PC-3 (cell line): ENCODE data around the gene TMEM18. TPM values are rescaled to one million over a fixed set of nuclear protein-coding genes. Genes with fewer than 3 reads are reported as not detected.

Experiments used
- ATAC-seq: fragments of 200-7000 bp; cut with Tn5 transposase; 2 replicates; pipeline ENCODE4 v1.9.1; 2020; ENCODE audit warnings: mild to moderate bottlenecking, moderate library complexity
- BruUV-seq: library from RNA; stranded (reverse); fragments of 400-500 nt; replicated peaks from 2 replicates; lab custom pipeline; 2021; lab: Mats Ljungman, UMichigan
- CTCF ChIA-PET: fragments of 300-600 bp; sonication (Branson Sonifier 250); formaldehyde crosslinking; loops from one replicate; lab custom pipeline; 2022; ENCODE audit warnings: antibody characterized with exemption; lab: Charles Lee
- POLR2A ChIA-PET: fragments of 300-600 bp; sonication (Branson Sonifier 250); formaldehyde crosslinking; loops from one replicate; lab custom pipeline; 2022; ENCODE audit warnings: antibody characterized with exemption; ENCODE audit not compliant: unreplicated experiment; lab: Charles Lee
- DNase-seq: peaks from one replicate; pipeline ENCODE4 v3.0.0-alpha.2; 2015
- H2AFZ ChIP-seq: fragments of 300-600 bp; sonication (generic); 2 replicates; pipeline ENCODE4 v1.6.0; 2016; ENCODE audit warnings: antibody characterized with exemption, low read length
- H3F3A ChIP-seq: fragments of 300-600 bp; sonication (generic); one replicate; pipeline ENCODE4 v1.6.0; 2017; ENCODE audit warnings: antibody characterized with exemption, low read length, control low read depth, mild to moderate bottlenecking; ENCODE audit not compliant: unreplicated experiment
- H3K27ac ChIP-seq: fragments of 300-600 bp; sonication (generic); 2 replicates; pipeline ENCODE4 v1.5.1; 2016; ENCODE audit warnings: mild to moderate bottlenecking, low read length
- H3K27me3 ChIP-seq: fragments of 300-600 bp; sonication (generic); 2 replicates; pipeline ENCODE4 v1.6.1; 2016; ENCODE audit warnings: low read length, mixed read lengths
- H3K36me3 ChIP-seq: fragments of 300-600 bp; sonication (generic); 2 replicates; pipeline ENCODE4 v1.6.1; 2016; ENCODE audit warnings: low read depth, mixed run types, low read length, mixed read lengths
- H3K4me1 ChIP-seq: fragments of 300-600 bp; sonication (generic); 2 replicates; pipeline ENCODE4 v1.5.1; 2016; ENCODE audit warnings: low read length; ENCODE audit not compliant: insufficient read depth
- H3K4me2 ChIP-seq: fragments of 300-600 bp; sonication (generic); 2 replicates; pipeline ENCODE4 v1.6.0; 2016; ENCODE audit warnings: low read length
- H3K4me3 ChIP-seq: fragments of 300-600 bp; sonication (generic); 2 replicates; pipeline ENCODE4 v1.5.1; 2016; ENCODE audit warnings: mild to moderate bottlenecking, low read length, mixed read lengths
- H3K79me2 ChIP-seq: fragments of 300-600 bp; sonication (generic); 2 replicates; pipeline ENCODE4 v1.6.1; 2017; ENCODE audit warnings: low read length, mixed read lengths
- H3K9ac ChIP-seq: fragments of 300-600 bp; sonication (generic); 2 replicates; pipeline ENCODE4 v1.6.0; 2016; ENCODE audit warnings: mild to moderate bottlenecking, low read length
- H3K9me2 ChIP-seq: fragments of 300-600 bp; sonication (generic); replicated peaks from 2 replicates; pipeline ENCODE4 v1.6.1; 2016; ENCODE audit warnings: mixed run types, low read length, mixed read lengths
- H3K9me3 ChIP-seq: fragments of 300-600 bp; sonication (generic); 2 replicates; pipeline ENCODE4 v1.6.1; 2016; ENCODE audit warnings: low read length, mixed read lengths
- H4K20me1 ChIP-seq: fragments of 300-600 bp; sonication (generic); 2 replicates; pipeline ENCODE4 v1.6.1; 2016; ENCODE audit warnings: low read length, mixed read lengths
- CTCF ChIP-seq: fragments of 300-600 bp; sonication (generic); conservative IDR thresholded peaks from 2 replicates; pipeline ENCODE4 v1.5.1; 2017; ENCODE audit warnings: antibody characterized with exemption, low read depth, mild to moderate bottlenecking, low read length
- EZH2 ChIP-seq: fragments of 300-600 bp; sonication (generic); IDR thresholded peaks from one replicate; pipeline ENCODE4 v1.6.1; 2017; ENCODE audit warnings: antibody characterized with exemption, mild to moderate bottlenecking, low read length; ENCODE audit not compliant: unreplicated experiment
- EZH2phosphoT487 ChIP-seq: fragments of 300-600 bp; sonication (generic); IDR thresholded peaks from 2 replicates; pipeline ENCODE4 v1.6.1; 2018; ENCODE audit warnings: mild to moderate bottlenecking, antibody characterized with exemption, low read length, borderline replicate concordance
- intact Hi-C: fragments of 100-400 bp; cut with micrococcal nuclease; formaldehyde crosslinking; loops from 2 replicates; pipeline ENCODE4 v1.9.0; 2023
- total RNA-seq: library from RNA; depleted of rRNA; stranded (reverse); fragments of >200 nt; gene quantifications from 2 replicates; pipeline ENCODE4 v1.2.3, GENCODE V29; 2014

Gene TMEM18
- total RNA-seq, 1 experiment from 2014 or later: 25.5 TPM

GRCh38 chr2:618422-618990 lies 58.7 kb downstream of the TMEM18 start:
- H3K9me2 ChIP-seq: no peaks in the 10 kb centered on the region
- no peak overlapping the region for H3K9ac ChIP-seq
- H3K36me3 ChIP-seq: no peaks in the 10 kb centered on the region
- no peaks in the 10 kb centered on the region for H3K4me1 ChIP-seq
- DNase-seq (no peak), ATAC-seq (no peak)
- H3K79me2 ChIP-seq: no peaks in the 10 kb centered on the region
- ChIA-PET POLR2A (no interaction called here), CTCF (no interaction called here)
- H3K4me3 ChIP-seq: no peak overlapping the region
- no peaks in the 10 kb centered on the region for H3K27me3 ChIP-seq
- H3K9me3 ChIP-seq: no peaks in the 10 kb centered on the region
- BruUV-seq: no TSS peak
- no peak overlapping the region for H3K4me2 ChIP-seq
- TF ChIP-seq EZH2phosphoT487: no peak
- TF ChIP-seq CTCF: no peak
- no peak for TF ChIP-seq EZH2
- intact Hi-C loops: no loop called here
- H2AFZ ChIP-seq: no peak overlapping the region
- no peaks in the 10 kb centered on the region for H4K20me1 ChIP-seq
- H3K27ac ChIP-seq: no peak overlapping the region
- H3F3A ChIP-seq: no peaks in the 10 kb centered on the region

- Histone ChIP-seq H3K9me3 (no peaks in the 10 kb centered on the region), H2AFZ (no peak overlapping the region), H3K4me3 (no peak overlapping the region), H3K36me3 (no peaks in the 10 kb centered on the region), H3K27me3 (no peaks in the 10 kb centered on the region), H3K79me2 (no peaks in the 10 kb centered on the region), H3K9me2 (no peaks in the 10 kb centered on the region), H3K4me2 (no peak overlapping the region), H3K9ac (no peak overlapping the region), H3K27ac (no peak overlapping the region), H3K4me1 (no peaks in the 10 kb centered on the region), H3F3A (no peaks in the 10 kb centered on the region), H4K20me1 (no peaks in the 10 kb centered on the region)
- TF ChIP-seq EZH2phosphoT487 (no peak), EZH2 (no peak), CTCF (no peak)
- intact Hi-C loops: no loop called here
- ChIA-PET CTCF (no interaction called here), POLR2A (no interaction called here)
- DNase-seq: no peak
- no TSS peak for BruUV-seq
- ATAC-seq: no peak
These were observed 59.2 kb downstream of the TMEM18 start for GRCh38 chr2:618005-618404.
